WTC11 (cell line): ENCODE data around the gene TMEM88.

Source experiments
- AFF4 ChIP-seq: sonication (generic); formaldehyde crosslinking; IDR thresholded peaks from 2 replicates; pipeline ENCODE4 v1.8.1; 2023; ENCODE audit warnings: mild to moderate bottlenecking, missing genetic modification reagents, borderline replicate concordance
- ATF2 ChIP-seq: sonication (generic); formaldehyde crosslinking; IDR thresholded peaks from 2 replicates; pipeline ENCODE4 v1.8.1; 2022; ENCODE audit warnings: low read depth, missing genetic modification reagents, borderline replicate concordance
- ATF3 ChIP-seq: sonication (generic); formaldehyde crosslinking; conservative IDR thresholded peaks from 2 replicates; pipeline ENCODE4 v1.8.1; 2022; ENCODE audit warnings: mild to moderate bottlenecking, missing genetic modification reagents
- CREB1 ChIP-seq: sonication (generic); formaldehyde crosslinking; IDR thresholded peaks from 2 replicates; pipeline ENCODE4 v1.8.0; 2023; ENCODE audit warnings: mild to moderate bottlenecking, missing genetic modification reagents
- CREM ChIP-seq: sonication (generic); formaldehyde crosslinking; IDR thresholded peaks from 2 replicates; pipeline ENCODE4 v1.8.1; 2022; ENCODE audit warnings: mild to moderate bottlenecking, missing genetic modification reagents, moderate library complexity
- CTCF ChIP-seq: fragments of 200-600 bp; IDR thresholded peaks from 2 replicates; pipeline ENCODE4 v1.8.0; 2022; ENCODE audit warnings: antibody characterized with exemption
- ETV6 ChIP-seq: sonication (generic); formaldehyde crosslinking; IDR thresholded peaks from 2 replicates; pipeline ENCODE4 v1.8.1; 2022; ENCODE audit warnings: mild to moderate bottlenecking, missing genetic modification reagents
- MAX ChIP-seq: sonication (generic); formaldehyde crosslinking; IDR thresholded peaks from 2 replicates; pipeline ENCODE4 v1.8.0; 2022; ENCODE audit warnings: mild to moderate bottlenecking, missing genetic modification reagents
- MXD4 ChIP-seq: fragments of 250-450 bp; sonication (Bioruptor Pico); IDR thresholded peaks from 2 replicates; pipeline ENCODE4 v1.8.0; 2021; ENCODE audit warnings: mild to moderate bottlenecking, moderate library complexity, borderline replicate concordance
- NR1H2 ChIP-seq: sonication (generic); formaldehyde crosslinking; IDR thresholded peaks from 2 replicates; pipeline ENCODE4 v1.9.0; 2021; ENCODE audit warnings: mild to moderate bottlenecking, moderate library complexity, missing genetic modification reagents
- TP53 ChIP-seq: sonication (generic); formaldehyde crosslinking; IDR thresholded peaks from 2 replicates; pipeline ENCODE4 v1.8.1; 2023; ENCODE audit warnings: mild to moderate bottlenecking, missing genetic modification reagents
- USF1 ChIP-seq: sonication (generic); formaldehyde crosslinking; IDR thresholded peaks from 2 replicates; pipeline ENCODE4 v1.8.0; 2022; ENCODE audit warnings: mild to moderate bottlenecking, missing genetic modification reagents
- USF2 ChIP-seq: sonication (generic); formaldehyde crosslinking; IDR thresholded peaks from 2 replicates; pipeline ENCODE4 v1.8.1; 2023; ENCODE audit warnings: mild to moderate bottlenecking, missing genetic modification reagents, moderate library complexity
- ZNF512 ChIP-seq: sonication (generic); formaldehyde crosslinking; IDR thresholded peaks from 2 replicates; pipeline ENCODE4 v1.8.1; 2022; ENCODE audit warnings: missing genetic modification reagents, borderline replicate concordance

GRCh38 chr17:7845359-7846062 lies 9.4 kb upstream of the TMEM88 start:
- TF ChIP-seq MAX (CRISPR knock-in tag) (no peak), ATF3 (no peak), CTCF (no peak), MXD4 (CRISPR knock-in tag) (no peak), USF2 (no peak), ETV6 (CRISPR knock-in tag) (no peak), ZNF512 (CRISPR knock-in tag) (no peak), USF1 (CRISPR knock-in tag) (no peak), CREM (CRISPR knock-in tag) (no peak), CREB1 (no peak), TP53 (no peak), ATF2 (CRISPR knock-in tag) (no peak), AFF4 (CRISPR knock-in tag) (no peak), NR1H2 (no peak)
